Ishikawa (cell line): ENCODE data around the gene WNT6.

Experiments used
- CEBPB ChIP-seq: IDR thresholded peaks from 2 replicates; pipeline ENCODE4 v1.6.1; 2012
- CREB1 ChIP-seq: IDR thresholded peaks from 2 replicates; pipeline ENCODE4 v1.6.1; 2012; ENCODE audit warnings: low read depth
- EGR1 ChIP-seq: IDR thresholded peaks from 2 replicates; pipeline ENCODE4 v1.6.1; 2012
- EP300 ChIP-seq: IDR thresholded peaks from 2 replicates; pipeline ENCODE4 v1.6.1; 2012; ENCODE audit warnings: borderline replicate concordance
- FOXM1 ChIP-seq: IDR thresholded peaks from 2 replicates; pipeline ENCODE4 v1.6.1; 2012; ENCODE audit warnings: low read depth, borderline replicate concordance
- MAX ChIP-seq: IDR thresholded peaks from 2 replicates; pipeline ENCODE4 v1.6.1; 2012
- NFIC ChIP-seq: IDR thresholded peaks from 2 replicates; pipeline ENCODE4 v1.6.1; 2012
- RAD21 ChIP-seq: IDR thresholded peaks from 2 replicates; pipeline ENCODE4 v1.6.1; 2012; ENCODE audit warnings: low read depth
- REST ChIP-seq: IDR thresholded peaks from 2 replicates; pipeline ENCODE4 v1.6.1; 2012; ENCODE audit warnings: low read depth, mild to moderate bottlenecking
- TAF1 ChIP-seq: IDR thresholded peaks from 2 replicates; pipeline ENCODE4 v1.6.1; 2012; ENCODE audit warnings: low read depth, mild to moderate bottlenecking
- TCF12 ChIP-seq: IDR thresholded peaks from 2 replicates; pipeline ENCODE4 v1.6.1; 2012; ENCODE audit warnings: low read depth
- TEAD4 ChIP-seq: IDR thresholded peaks from 2 replicates; pipeline ENCODE4 v1.6.1; 2012
- USF1 ChIP-seq: IDR thresholded peaks from 2 replicates; pipeline ENCODE4 v1.6.1; 2012
- YY1 ChIP-seq: IDR thresholded peaks from 2 replicates; pipeline ENCODE4 v1.6.1; 2012; ENCODE audit warnings: low read depth
- ZBTB7A ChIP-seq: IDR thresholded peaks from 2 replicates; pipeline ENCODE4 v1.6.1; 2012; ENCODE audit warnings: low read depth

The WNT6 gene

GRCh38 chr2:218889937-218890336 is 30.3 kb downstream of the WNT6 start:
- TF ChIP-seq USF1 (no peak), EP300 (no peak), TCF12 (no peak), RAD21 (no peak), TEAD4 (no peak), NFIC (no peak), REST (no peak), TAF1 (no peak), FOXM1 (no peak)

GRCh38 chr2:218890369-218890768 is 30.8 kb downstream of the WNT6 start:
- TF ChIP-seq RAD21 (no peak), YY1 (no peak), USF1 (no peak), TCF12 (no peak)

GRCh38 chr2:218891275-218892135 is 31.9 kb downstream of the WNT6 start:
- TF ChIP-seq EP300 (no peak), USF1 (no peak), FOXM1 (no peak), TEAD4 (no peak), NFIC (no peak), TCF12 (no peak), CREB1 (no peak), MAX (no peak), RAD21 (no peak), YY1 (no peak)

GRCh38 chr2:218892693-218893348 is 33.2 kb downstream of the WNT6 start:
- TF ChIP-seq FOXM1 (no peak), EGR1 (no peak), TCF12 (no peak; the same call in 1 of the 2 replicates), EP300 (no peak), RAD21 (no peak), ZBTB7A (0 out of 2 replicates have a peak, but pooled peaks have one; percentile 20), TEAD4 (peak; percentile 39), YY1 (no peak), USF1 (no peak), MAX (peak; percentile 61; the same call in 1 of the 2 replicates), NFIC (peak; percentile 41; the same call in 1 of the 2 replicates), TAF1 (no peak), REST (no peak), CREB1 (no peak), CEBPB (no peak)
